HEK293 (cell line): Measurements from ENCODE around the gene KIF27.

Experiments used
- CTCF ChIA-PET: fragments of 350-600 bp; formaldehyde crosslinking; extraction: SDS; loops from one replicate; lab custom pipeline; 2021; ENCODE audit warnings: antibody characterized with exemption; lab: Yijun Ruan, JAX
- POLR2A ChIA-PET: fragments of 300-600 bp; formaldehyde crosslinking; extraction: SDS; loops from one replicate; lab custom pipeline; 2020; ENCODE audit warnings: antibody characterized with exemption, inconsistent platforms; lab: Yijun Ruan, JAX
- H3K27ac ChIP-seq: fragments of 200-500 bp; sonication (Bioruptor generic); 2 replicates; pipeline ENCODE4 v1.5.1; 2014; ENCODE audit warnings: low read depth, low read length, control low read depth, inconsistent platforms; ENCODE audit errors: extremely low read depth
- H3K36me3 ChIP-seq, 2 experiments: fragments of 200-500 bp in 1 of 2; sonication (Bioruptor generic) in 1 of 2; 1 replicate in 1 of 2; 2 replicates in 1 of 2; pipeline ENCODE4 v1.5.1; 2014 to 2017; ENCODE audit warnings: inconsistent platforms in 2 of 2, low read length in 2 of 2; ENCODE audit not compliant: control insufficient read depth in 2 of 2, insufficient read depth in 1 of 2
- H3K4me1 ChIP-seq: fragments of 200-500 bp; sonication (Bioruptor generic); 2 replicates; pipeline ENCODE4 v1.5.1; 2014; ENCODE audit warnings: mild to moderate bottlenecking, low read length, inconsistent platforms; ENCODE audit not compliant: control insufficient read depth, insufficient read depth
- H3K4me3 ChIP-seq: 2 replicates; pipeline ENCODE4 v1.5.1; 2011; ENCODE audit warnings: low read depth, mild to moderate bottlenecking, control low read depth, low read length, moderate library complexity
- H3K9me3 ChIP-seq: fragments of 200-500 bp; sonication (Bioruptor generic); 2 replicates; pipeline ENCODE4 v1.5.1; 2014; ENCODE audit warnings: low read depth, low read length, inconsistent platforms; ENCODE audit not compliant: control insufficient read depth, insufficient read depth
- BCL11A ChIP-seq: fragments of 450-650 bp; formaldehyde crosslinking; IDR thresholded peaks from 2 replicates; pipeline ENCODE4 v1.5.1; 2016; ENCODE audit warnings: low read depth, missing biosample characterization, missing genetic modification characterization
- BCL11B ChIP-seq: fragments of 450-650 bp; formaldehyde crosslinking; IDR thresholded peaks from 2 replicates; pipeline ENCODE4 v1.5.1; 2016; ENCODE audit warnings: low read depth, missing biosample characterization, missing genetic modification characterization
- KLF1 ChIP-seq: fragments of 450-650 bp; formaldehyde crosslinking; IDR thresholded peaks from 2 replicates; pipeline ENCODE4 v1.5.1; 2016; ENCODE audit warnings: missing biosample characterization, missing genetic modification characterization
- KLF7 ChIP-seq: fragments of 450-650 bp; formaldehyde crosslinking; IDR thresholded peaks from 2 replicates; pipeline ENCODE4 v1.5.1; 2016; ENCODE audit warnings: missing biosample characterization, missing genetic modification characterization, borderline replicate concordance
- OVOL3 ChIP-seq: fragments of 450-650 bp; formaldehyde crosslinking; IDR thresholded peaks from 2 replicates; pipeline ENCODE4 v1.5.1; 2016; ENCODE audit warnings: missing biosample characterization, missing genetic modification characterization
- SP2 ChIP-seq: fragments of 450-650 bp; formaldehyde crosslinking; IDR thresholded peaks from 2 replicates; pipeline ENCODE4 v1.5.1; 2016; ENCODE audit warnings: missing biosample characterization, missing genetic modification characterization
- ZBTB11 ChIP-seq: fragments of 450-650 bp; formaldehyde crosslinking; conservative IDR thresholded peaks from 2 replicates; pipeline ENCODE4 v1.5.1; 2016; ENCODE audit warnings: low read depth, missing biosample characterization, missing genetic modification characterization
- ZBTB21 ChIP-seq: fragments of 450-650 bp; formaldehyde crosslinking; IDR thresholded peaks from 2 replicates; pipeline ENCODE4 v1.5.1; 2017; ENCODE audit warnings: missing biosample characterization, missing genetic modification characterization
- ZBTB48 ChIP-seq: fragments of 450-650 bp; formaldehyde crosslinking; IDR thresholded peaks from 2 replicates; pipeline ENCODE4 v1.5.1; 2016; ENCODE audit warnings: missing biosample characterization, missing genetic modification characterization
- ZBTB8A ChIP-seq: fragments of 450-650 bp; formaldehyde crosslinking; IDR thresholded peaks from 2 replicates; pipeline ENCODE4 v1.5.1; 2016; ENCODE audit warnings: missing biosample characterization, missing genetic modification characterization
- ZEB2 ChIP-seq: fragments of 450-650 bp; formaldehyde crosslinking; IDR thresholded peaks from 2 replicates; pipeline ENCODE4 v1.5.1; 2016; ENCODE audit warnings: missing biosample characterization, missing genetic modification characterization
- ZNF140 ChIP-seq: fragments of 450-650 bp; formaldehyde crosslinking; IDR thresholded peaks from 2 replicates; pipeline ENCODE4 v1.5.1; 2016; ENCODE audit warnings: missing biosample characterization, missing genetic modification characterization
- ZNF18 ChIP-seq: fragments of 450-650 bp; formaldehyde crosslinking; IDR thresholded peaks from 2 replicates; pipeline ENCODE4 v1.5.1; 2016; ENCODE audit warnings: missing biosample characterization, missing genetic modification characterization
- ZNF23 ChIP-seq: fragments of 450-650 bp; formaldehyde crosslinking; IDR thresholded peaks from 2 replicates; pipeline ENCODE4 v1.5.1; 2016; ENCODE audit warnings: missing biosample characterization, missing genetic modification characterization, borderline replicate concordance
- ZNF26 ChIP-seq: fragments of 450-650 bp; formaldehyde crosslinking; IDR thresholded peaks from 2 replicates; pipeline ENCODE4 v1.5.1; 2016; ENCODE audit warnings: missing biosample characterization, missing genetic modification characterization
- ZNF266 ChIP-seq: fragments of 450-650 bp; formaldehyde crosslinking; IDR thresholded peaks from 2 replicates; pipeline ENCODE4 v1.5.1; 2016; ENCODE audit warnings: missing biosample characterization, missing genetic modification characterization, low read depth
- ZNF354C ChIP-seq: fragments of 450-650 bp; formaldehyde crosslinking; IDR thresholded peaks from 2 replicates; pipeline ENCODE4 v1.5.1; 2016; ENCODE audit warnings: missing biosample characterization, missing genetic modification characterization, low read depth, borderline replicate concordance
- ZNF391 ChIP-seq: fragments of 450-650 bp; formaldehyde crosslinking; IDR thresholded peaks from 2 replicates; pipeline ENCODE4 v1.5.1; 2016; ENCODE audit warnings: low read depth, missing biosample characterization, missing genetic modification characterization, borderline replicate concordance
- ZNF514 ChIP-seq: fragments of 450-650 bp; formaldehyde crosslinking; IDR thresholded peaks from 2 replicates; pipeline ENCODE4 v1.5.1; 2016; ENCODE audit warnings: missing biosample characterization, missing genetic modification characterization
- ZNF544 ChIP-seq: fragments of 450-650 bp; formaldehyde crosslinking; IDR thresholded peaks from 2 replicates; pipeline ENCODE4 v1.5.0; 2017; ENCODE audit warnings: missing biosample characterization, missing genetic modification characterization
- ZNF629 ChIP-seq: fragments of 450-650 bp; formaldehyde crosslinking; IDR thresholded peaks from 2 replicates; pipeline ENCODE4 v1.5.1; 2017; ENCODE audit warnings: missing biosample characterization, missing genetic modification characterization
- ZNF645 ChIP-seq: fragments of 450-650 bp; formaldehyde crosslinking; IDR thresholded peaks from 2 replicates; pipeline ENCODE4; 2016; ENCODE audit warnings: missing biosample characterization, missing genetic modification characterization
- ZNF670 ChIP-seq: fragments of 450-650 bp; formaldehyde crosslinking; IDR thresholded peaks from 2 replicates; pipeline ENCODE4 v1.5.1; 2016; ENCODE audit warnings: missing biosample characterization, missing genetic modification characterization, low read depth
- ZNF677 ChIP-seq: fragments of 450-650 bp; IDR thresholded peaks from 2 replicates; pipeline ENCODE4 v1.5.0; 2018; ENCODE audit warnings: missing biosample characterization, mild to moderate bottlenecking, missing genetic modification characterization, moderate library complexity
- ZNF692 ChIP-seq: fragments of 450-650 bp; formaldehyde crosslinking; IDR thresholded peaks from 2 replicates; pipeline ENCODE4 v1.5.1; 2016; ENCODE audit warnings: missing biosample characterization, missing genetic modification characterization
- ZNF701 ChIP-seq: fragments of 450-650 bp; formaldehyde crosslinking; IDR thresholded peaks from 2 replicates; pipeline ENCODE4 v1.5.1; 2016; ENCODE audit warnings: missing biosample characterization, missing genetic modification characterization
- ZNF785 ChIP-seq: fragments of 450-650 bp; formaldehyde crosslinking; IDR thresholded peaks from 2 replicates; pipeline ENCODE4 v1.5.1; 2016; ENCODE audit warnings: missing biosample characterization, missing genetic modification characterization
- TF ChIP-seq, protein P1 (sequence below): fragments of 450-650 bp; formaldehyde crosslinking; IDR thresholded peaks from 2 replicates; pipeline ENCODE4 v1.5.1; 2016; ENCODE audit warnings: missing biosample characterization, missing genetic modification characterization

Gene KIF27

DNA sequence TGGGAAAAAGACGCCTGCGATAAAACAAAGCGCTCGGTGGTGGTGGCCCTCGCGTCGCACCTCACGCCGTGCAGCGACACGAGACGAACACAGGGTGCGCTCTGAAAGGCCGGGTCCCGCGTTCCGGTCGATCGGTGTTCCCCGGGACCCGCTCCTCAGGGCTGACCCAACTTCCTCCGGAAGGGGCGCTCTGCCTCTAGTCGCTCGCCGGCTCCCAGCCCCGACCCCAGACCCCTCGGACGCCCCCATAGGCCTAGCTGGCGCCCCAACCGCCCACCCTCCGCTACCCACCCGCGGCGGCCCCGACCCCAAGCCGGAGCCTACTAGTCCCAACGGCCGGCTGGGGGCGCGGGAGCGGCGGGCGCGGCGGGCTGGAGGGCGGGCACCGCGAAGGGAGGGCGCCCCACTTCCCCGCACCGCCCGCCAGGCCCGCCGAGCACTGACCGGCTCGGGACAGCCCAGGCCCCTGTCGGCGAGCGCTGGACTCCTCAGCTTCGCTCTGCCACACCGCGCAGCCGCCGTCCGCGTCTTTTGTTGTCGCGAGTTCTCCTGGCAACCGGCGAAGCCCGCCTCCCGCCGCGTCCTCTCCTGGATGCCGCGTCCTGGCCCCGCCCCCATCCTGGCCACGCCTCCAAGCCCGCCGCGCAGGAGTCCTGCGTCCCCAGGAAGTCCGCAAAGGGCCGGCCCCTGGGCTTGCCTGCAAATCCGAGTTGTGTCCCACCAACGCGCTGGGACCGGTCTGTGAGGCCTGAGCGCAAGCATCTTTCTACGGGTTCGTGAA is at the start of gene KIF27:
TSS of gene KIF27 (minus strand) at position 506 of the 781 bp plus-strand sequence. CDS start 5,841 bp downstream, outside the sequence.
- CTCF ChIA-PET: interaction anchor here (0.6 to 2.1 kb wide), 16 partner anchors 9 to 345 kb away, joined by 3 to 8 read pairs (median 3); no protein-coding TSS in a partner anchor
- Histone ChIP-seq H3K9me3 (no peaks in the 10 kb centered on the region), H3K36me3 (peaks cover 0 to 5% of the 10 kb centered on the region in 2 experiments; a peak in 2 of 3 replicates), H3K4me3 (peak within 1 kb of the TSS; percentile 50), H3K4me1 (peaks cover 2% of the 10 kb centered on the region; the same call in 1 of the 2 replicates), H3K27ac (peak within 1 kb of the TSS; percentile 79)
- POLR2A ChIA-PET: interaction anchor here (0.5 to 2.2 kb wide), 10 partner anchors 9 to 1595 kb away, joined by 3 to 10 read pairs (median 3); partner anchors contain the start of genes HNRNPK and RMI1
- no peak for TF ChIP-seq ZNF266
- peak; percentile 94 for TF ChIP-seq ZBTB11 (tag by site-specific recombination)
- no peak for TF ChIP-seq ZNF26 (tag by site-specific recombination)
- TF ChIP-seq ZBTB21 (tag by site-specific recombination): no peak
- TF ChIP-seq BCL11B (tag by site-specific recombination): no peak
- no peak for TF ChIP-seq ZNF544 (tag by site-specific recombination)
- no peak for TF ChIP-seq OVOL3
- 0 out of 2 replicates have a peak, but pooled peaks have one; percentile 63 for TF ChIP-seq ZEB2 (tag by site-specific recombination)
- no peak for TF ChIP-seq KLF7 (tag by site-specific recombination)
- no peak for TF ChIP-seq ZNF514 (tag by site-specific recombination)
- TF ChIP-seq ZNF391: no peak
- TF ChIP-seq ZBTB48: no peak
- no peak for TF ChIP-seq ZNF670 (tag by site-specific recombination)
- TF ChIP-seq ZNF645 (tag by site-specific recombination): no peak
- TF ChIP-seq ZNF23 (tag by site-specific recombination): no peak
- TF ChIP-seq BCL11A: no peak
- no peak for TF ChIP-seq ZNF677 (tag by site-specific recombination)
- peak; percentile 78 for TF ChIP-seq ZBTB8A
- TF ChIP-seq ZNF785 (tag by site-specific recombination): no peak
- no peak for TF ChIP-seq ZNF354C (tag by site-specific recombination)
- TF ChIP-seq, protein P1, sequence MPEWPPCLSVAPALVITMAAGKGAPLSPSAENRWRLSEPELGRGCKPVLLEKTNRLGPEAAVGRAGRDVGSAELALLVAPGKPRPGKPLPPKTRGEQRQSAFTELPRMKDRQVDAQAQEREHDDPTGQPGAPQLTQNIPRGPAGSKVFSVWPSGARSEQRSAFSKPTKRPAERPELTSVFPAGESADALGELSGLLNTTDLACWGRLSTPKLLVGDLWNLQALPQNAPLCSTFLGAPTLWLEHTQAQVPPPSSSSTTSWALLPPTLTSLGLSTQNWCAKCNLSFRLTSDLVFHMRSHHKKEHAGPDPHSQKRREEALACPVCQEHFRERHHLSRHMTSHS (tag by site-specific recombination): no peak
- TF ChIP-seq ZNF701 (tag by site-specific recombination): no peak
- no peak for TF ChIP-seq ZNF18
- TF ChIP-seq ZNF692: 0 out of 2 replicates have a peak, but pooled peaks have one; percentile 16
- no peak for TF ChIP-seq KLF1 (tag by site-specific recombination)
- no peak for TF ChIP-seq ZNF140 (tag by site-specific recombination)
- no peak for TF ChIP-seq ZNF629 (tag by site-specific recombination)
- TF ChIP-seq SP2 (tag by site-specific recombination): peak; percentile 78
